Liver (tissue), 3 donors: ENCODE measurements around the gene FOSL2.

Experiments used
- ATF3 ChIP-seq: IDR thresholded peaks from 2 replicates; pipeline ENCODE4 v1.6.1; 2016; ENCODE audit warnings: antibody characterized with exemption
- CTCF ChIP-seq: fragments of 150-350 bp; IDR thresholded peaks from 2 replicates; pipeline ENCODE4 v1.5.1; 2017; ENCODE audit warnings: improper control_type of control experiment, low read depth, low read length; ENCODE audit not compliant: missing input control
- EGR1 ChIP-seq, 2 donors: IDR thresholded peaks; 2 replicates each; pipeline ENCODE4 v1.6.1; 2016 to 2018; ENCODE audit warnings: antibody characterized with exemption in 2 of 2, low read depth in 2 of 2
- GABPA ChIP-seq, 2 donors: IDR thresholded peaks in 1 of 2; conservative IDR thresholded peaks in 1 of 2; 2 replicates each; pipeline ENCODE4 v1.6.1; 2016; ENCODE audit warnings: antibody characterized with exemption in 2 of 2, mild to moderate bottlenecking in 1 of 2, moderate library complexity in 1 of 2
- HNF4G ChIP-seq: IDR thresholded peaks from 2 replicates; pipeline ENCODE4 v1.6.1; 2016; ENCODE audit warnings: antibody characterized with exemption
- JUND ChIP-seq, 2 donors: IDR thresholded peaks; 2 replicates each; pipeline ENCODE4 v1.6.1; 2016; ENCODE audit warnings: antibody characterized with exemption in 2 of 2
- MAX ChIP-seq: IDR thresholded peaks from 2 replicates; pipeline ENCODE4 v1.6.1; 2016; ENCODE audit warnings: antibody characterized with exemption
- RAD21 ChIP-seq, 2 donors: IDR thresholded peaks; 2 replicates each; pipeline ENCODE4 v1.6.1; 2016; ENCODE audit warnings: antibody characterized with exemption in 2 of 2, mild to moderate bottlenecking in 2 of 2
- REST ChIP-seq: IDR thresholded peaks from 2 replicates; pipeline ENCODE4 v1.6.1; 2016; ENCODE audit warnings: antibody characterized with exemption, mild to moderate bottlenecking
- SP1 ChIP-seq: IDR thresholded peaks from 2 replicates; pipeline ENCODE4 v1.6.1; 2018; ENCODE audit warnings: antibody characterized with exemption, mild to moderate bottlenecking
- TAF1 ChIP-seq: conservative IDR thresholded peaks from 2 replicates; pipeline ENCODE4 v1.6.1; 2016; ENCODE audit warnings: antibody characterized with exemption, mild to moderate bottlenecking
- ZBTB33 ChIP-seq: IDR thresholded peaks from 2 replicates; pipeline ENCODE4 v1.6.1; 2016; ENCODE audit warnings: antibody characterized with exemption
- donor health status: healthy.
- donor health status: healthy.

GRCh38 chr2:28366149-28366495, 26.5 kb upstream of the FOSL2 start:
- no peak for TF ChIP-seq MAX
- TF ChIP-seq CTCF = no peak
- TF ChIP-seq REST = no peak
- no peak for TF ChIP-seq RAD21 (IDR thresholded peaks at IDR 0.05)
- TF ChIP-seq ATF3 = no peak
- TF ChIP-seq TAF1 = no peak
- no peak for TF ChIP-seq JUND (IDR thresholded peaks at IDR 0.05)
- TF ChIP-seq ZBTB33 = no peak
- TF ChIP-seq EGR1 (IDR thresholded peaks at IDR 0.05; ENCODE audit: low read depth in 2 of 2) = no peak
- no peak for TF ChIP-seq HNF4G
- TF ChIP-seq SP1 = no peak
- TF ChIP-seq GABPA (IDR thresholded peaks at IDR 0.05 in 1 of 2, conservative IDR thresholded peaks at IDR 0.05 in 1 of 2) = no peak
